ENCODE measurements around the gene PRMT6.

The PRMT6 gene

DNA sequence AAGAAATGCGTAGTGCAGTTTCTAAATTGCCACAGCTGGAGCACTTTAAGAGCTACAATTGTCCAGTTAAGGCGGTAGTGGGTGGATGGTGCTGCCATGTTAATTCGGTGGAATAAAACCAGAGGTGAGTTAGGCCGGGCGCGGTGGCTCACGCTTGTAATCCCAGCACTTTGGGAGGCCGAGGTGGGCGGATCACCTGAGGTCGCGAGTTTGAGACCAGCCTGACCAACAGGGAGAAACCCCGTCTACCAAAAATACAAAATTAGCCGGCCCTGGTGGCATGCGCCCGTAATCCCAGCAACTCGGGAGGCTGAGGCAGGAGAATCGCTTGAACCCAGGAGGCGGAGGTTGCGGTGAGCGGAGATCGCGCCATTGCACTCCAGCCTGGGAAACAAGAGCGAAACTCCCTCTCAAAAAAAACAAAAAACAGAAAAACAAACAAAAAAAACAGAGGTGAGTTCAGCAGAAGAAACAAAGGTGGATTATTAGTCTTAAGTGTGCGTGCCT lies 502 bp upstream of the PRMT6 start:
- 0 out of 2 replicates have a peak, but pooled peaks have one; percentile 13 for TF ChIP-seq TCF12 (IDR thresholded peaks at IDR 0.05; ENCODE audit: low read depth)

DNA sequence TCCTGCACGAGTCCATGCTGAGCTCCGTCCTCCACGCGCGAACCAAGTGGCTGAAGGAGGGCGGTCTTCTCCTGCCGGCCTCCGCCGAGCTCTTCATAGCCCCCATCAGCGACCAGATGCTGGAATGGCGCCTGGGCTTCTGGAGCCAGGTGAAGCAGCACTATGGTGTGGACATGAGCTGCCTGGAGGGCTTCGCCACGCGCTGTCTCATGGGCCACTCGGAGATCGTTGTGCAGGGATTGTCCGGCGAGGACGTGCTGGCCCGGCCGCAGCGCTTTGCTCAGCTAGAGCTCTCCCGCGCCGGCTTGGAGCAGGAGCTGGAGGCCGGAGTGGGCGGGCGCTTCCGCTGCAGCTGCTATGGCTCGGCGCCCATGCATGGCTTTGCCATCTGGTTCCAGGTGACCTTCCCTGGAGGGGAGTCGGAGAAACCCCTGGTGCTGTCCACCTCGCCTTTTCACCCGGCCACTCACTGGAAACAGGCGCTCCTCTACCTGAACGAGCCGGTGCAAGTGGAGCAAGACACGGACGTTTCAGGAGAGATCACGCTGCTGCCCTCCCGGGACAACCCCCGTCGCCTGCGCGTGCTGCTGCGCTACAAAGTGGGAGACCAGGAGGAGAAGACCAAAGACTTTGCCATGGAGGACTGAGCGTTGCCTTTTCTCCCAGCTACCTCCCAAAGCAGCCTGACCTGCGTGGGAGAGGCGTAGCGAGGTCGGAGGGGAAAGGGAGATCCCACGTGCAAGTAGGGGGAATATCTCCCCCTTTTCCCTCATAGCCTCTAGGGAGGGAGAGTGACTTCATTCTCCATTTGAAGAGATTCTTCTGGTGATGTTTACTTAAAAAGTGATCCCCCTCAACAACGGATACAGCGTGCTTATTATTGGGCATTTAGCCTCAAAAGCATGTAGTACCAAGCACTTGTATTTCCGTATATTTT lies 991 bp downstream of the PRMT6 start:
- TF ChIP-seq USF1 (IDR thresholded peaks at IDR 0.05), result no peak
- TF ChIP-seq TEAD4 (IDR thresholded peaks at IDR 0.05), result no peak
- TF ChIP-seq, protein P1, sequence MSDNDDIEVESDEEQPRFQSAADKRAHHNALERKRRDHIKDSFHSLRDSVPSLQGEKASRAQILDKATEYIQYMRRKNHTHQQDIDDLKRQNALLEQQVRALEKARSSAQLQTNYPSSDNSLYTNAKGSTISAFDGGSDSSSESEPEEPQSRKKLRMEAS (IDR thresholded peaks at IDR 0.05), result peak; percentile 25
- TF ChIP-seq, protein P2, sequence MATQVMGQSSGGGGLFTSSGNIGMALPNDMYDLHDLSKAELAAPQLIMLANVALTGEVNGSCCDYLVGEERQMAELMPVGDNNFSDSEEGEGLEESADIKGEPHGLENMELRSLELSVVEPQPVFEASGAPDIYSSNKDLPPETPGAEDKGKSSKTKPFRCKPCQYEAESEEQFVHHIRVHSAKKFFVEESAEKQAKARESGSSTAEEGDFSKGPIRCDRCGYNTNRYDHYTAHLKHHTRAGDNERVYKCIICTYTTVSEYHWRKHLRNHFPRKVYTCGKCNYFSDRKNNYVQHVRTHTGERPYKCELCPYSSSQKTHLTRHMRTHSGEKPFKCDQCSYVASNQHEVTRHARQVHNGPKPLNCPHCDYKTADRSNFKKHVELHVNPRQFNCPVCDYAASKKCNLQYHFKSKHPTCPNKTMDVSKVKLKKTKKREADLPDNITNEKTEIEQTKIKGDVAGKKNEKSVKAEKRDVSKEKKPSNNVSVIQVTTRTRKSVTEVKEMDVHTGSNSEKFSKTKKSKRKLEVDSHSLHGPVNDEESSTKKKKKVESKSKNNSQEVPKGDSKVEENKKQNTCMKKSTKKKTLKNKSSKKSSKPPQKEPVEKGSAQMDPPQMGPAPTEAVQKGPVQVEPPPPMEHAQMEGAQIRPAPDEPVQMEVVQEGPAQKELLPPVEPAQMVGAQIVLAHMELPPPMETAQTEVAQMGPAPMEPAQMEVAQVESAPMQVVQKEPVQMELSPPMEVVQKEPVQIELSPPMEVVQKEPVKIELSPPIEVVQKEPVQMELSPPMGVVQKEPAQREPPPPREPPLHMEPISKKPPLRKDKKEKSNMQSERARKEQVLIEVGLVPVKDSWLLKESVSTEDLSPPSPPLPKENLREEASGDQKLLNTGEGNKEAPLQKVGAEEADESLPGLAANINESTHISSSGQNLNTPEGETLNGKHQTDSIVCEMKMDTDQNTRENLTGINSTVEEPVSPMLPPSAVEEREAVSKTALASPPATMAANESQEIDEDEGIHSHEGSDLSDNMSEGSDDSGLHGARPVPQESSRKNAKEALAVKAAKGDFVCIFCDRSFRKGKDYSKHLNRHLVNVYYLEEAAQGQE (IDR thresholded peaks at IDR 0.05; ENCODE audit: low read depth), result no peak
- TF ChIP-seq ZBTB7A (IDR thresholded peaks at IDR 0.05; ENCODE audit: low read depth), result no peak
- TF ChIP-seq EP300 (IDR thresholded peaks at IDR 0.05; ENCODE audit: borderline replicate concordance), result no peak
- TF ChIP-seq TCF12 (IDR thresholded peaks at IDR 0.05; ENCODE audit: low read depth), result no peak
- TF ChIP-seq FOXM1 (IDR thresholded peaks at IDR 0.05; ENCODE audit: borderline replicate concordance, low read depth), result no peak
- TF ChIP-seq RAD21 (IDR thresholded peaks at IDR 0.05; ENCODE audit: low read depth), result no peak
- no peak for TF ChIP-seq CEBPB (IDR thresholded peaks at IDR 0.05)
- TF ChIP-seq CREB1 (IDR thresholded peaks at IDR 0.05; ENCODE audit: low read depth), result no peak
- TF ChIP-seq TAF1 (IDR thresholded peaks at IDR 0.05; ENCODE audit: low read depth), result no peak
- peak; percentile 50 for TF ChIP-seq EGR1 (IDR thresholded peaks at IDR 0.05)
- 0 out of 2 replicates have a peak, but pooled peaks have one; percentile 18 for TF ChIP-seq NFIC (IDR thresholded peaks at IDR 0.05)
- peak; percentile 42; the same call in 1 of the 2 replicates for TF ChIP-seq YY1 (IDR thresholded peaks at IDR 0.05; ENCODE audit: low read depth)

GRCh38 chr1:107058245-107059032 lies 2.0 kb downstream of the PRMT6 start:
- TF ChIP-seq FOXM1 (IDR thresholded peaks at IDR 0.05; ENCODE audit: borderline replicate concordance, low read depth), result no peak
- TF ChIP-seq, protein P1 (IDR thresholded peaks at IDR 0.05), result no peak
- TF ChIP-seq NFIC (IDR thresholded peaks at IDR 0.05), result no peak
- TF ChIP-seq TEAD4 (IDR thresholded peaks at IDR 0.05), result no peak
- no peak for TF ChIP-seq YY1 (IDR thresholded peaks at IDR 0.05; ENCODE audit: low read depth)
- TF ChIP-seq USF1 (IDR thresholded peaks at IDR 0.05), result no peak
- no peak for TF ChIP-seq ZBTB7A (IDR thresholded peaks at IDR 0.05; ENCODE audit: low read depth)
- TF ChIP-seq EGR1 (IDR thresholded peaks at IDR 0.05), result no peak
- no peak for TF ChIP-seq CEBPB (IDR thresholded peaks at IDR 0.05)
- no peak for TF ChIP-seq TAF1 (IDR thresholded peaks at IDR 0.05; ENCODE audit: low read depth)
- TF ChIP-seq EP300 (IDR thresholded peaks at IDR 0.05; ENCODE audit: borderline replicate concordance), result no peak
- TF ChIP-seq RAD21 (IDR thresholded peaks at IDR 0.05; ENCODE audit: low read depth), result no peak
- TF ChIP-seq, protein P2 (IDR thresholded peaks at IDR 0.05; ENCODE audit: low read depth), result no peak
- TF ChIP-seq CREB1 (IDR thresholded peaks at IDR 0.05; ENCODE audit: low read depth), result no peak
- TF ChIP-seq TCF12 (IDR thresholded peaks at IDR 0.05; ENCODE audit: low read depth), result no peak

- TF ChIP-seq RAD21 (IDR thresholded peaks at IDR 0.05; ENCODE audit: low read depth) (no peak), TCF12 (IDR thresholded peaks at IDR 0.05; ENCODE audit: low read depth) (no peak), YY1 (IDR thresholded peaks at IDR 0.05; ENCODE audit: low read depth) (no peak)
Observed at GRCh38 chr1:107061886-107062285, 5.4 kb downstream of the PRMT6 start.

DNA sequence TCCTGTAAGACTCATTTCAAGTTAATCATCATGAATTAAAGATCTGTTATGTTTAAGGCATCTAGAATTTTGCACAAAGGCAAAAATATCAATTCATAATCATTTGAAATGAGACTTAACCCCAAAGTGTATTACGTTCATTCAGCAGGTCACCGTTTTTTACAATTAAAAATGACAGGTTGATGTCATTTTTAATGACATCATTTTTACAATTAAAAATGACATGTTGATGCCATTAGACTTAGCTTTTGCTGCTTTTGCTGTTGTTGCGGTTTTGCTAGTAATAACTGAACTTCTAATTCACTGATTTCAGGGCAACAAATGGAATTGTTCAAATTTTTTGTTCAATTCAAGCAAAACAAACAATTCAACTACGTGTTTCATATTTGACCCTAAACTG lies 17.0 kb downstream of the PRMT6 start:
- no peak for TF ChIP-seq ZBTB7A (IDR thresholded peaks at IDR 0.05; ENCODE audit: low read depth)
- TF ChIP-seq USF1 (IDR thresholded peaks at IDR 0.05), result no peak
- TF ChIP-seq, protein P1 (IDR thresholded peaks at IDR 0.05), result no peak
- TF ChIP-seq, protein P2 (IDR thresholded peaks at IDR 0.05; ENCODE audit: low read depth), result no peak
- TF ChIP-seq TCF12 (IDR thresholded peaks at IDR 0.05; ENCODE audit: low read depth), result no peak
- TF ChIP-seq NFIC (IDR thresholded peaks at IDR 0.05), result no peak
- no peak for TF ChIP-seq YY1 (IDR thresholded peaks at IDR 0.05; ENCODE audit: low read depth)
- TF ChIP-seq EGR1 (IDR thresholded peaks at IDR 0.05), result no peak
- no peak for TF ChIP-seq TAF1 (IDR thresholded peaks at IDR 0.05; ENCODE audit: low read depth)
- no peak for TF ChIP-seq RAD21 (IDR thresholded peaks at IDR 0.05; ENCODE audit: low read depth)
- TF ChIP-seq TEAD4 (IDR thresholded peaks at IDR 0.05), result no peak
- no peak for TF ChIP-seq CEBPB (IDR thresholded peaks at IDR 0.05)
- TF ChIP-seq CREB1 (IDR thresholded peaks at IDR 0.05; ENCODE audit: low read depth), result no peak
- TF ChIP-seq EP300 (IDR thresholded peaks at IDR 0.05; ENCODE audit: borderline replicate concordance), result no peak
- TF ChIP-seq FOXM1 (IDR thresholded peaks at IDR 0.05; ENCODE audit: borderline replicate concordance, low read depth), result no peak

All from Ishikawa (cell line).